ENCODE measurements around the gene WFDC8. TPM values are rescaled to one million over a fixed set of nuclear protein-coding genes. Genes with fewer than 3 reads are reported as not detected.

WFDC8 gene
- total RNA-seq, 1 donor from 2014 or later, result not detected

- Mint-ChIP-seq H3K36me3 (ENCODE audit: low read depth, unreplicated experiment) (no peaks in the 10 kb centered on the region), H3K27me3 (ENCODE audit: unreplicated experiment) (no peaks in the 10 kb centered on the region), H3K4me1 (ENCODE audit: unreplicated experiment) (no peaks in the 10 kb centered on the region), H3K4me3 (ENCODE audit: unreplicated experiment) (no peak overlapping the region), H3K27ac (ENCODE audit: unreplicated experiment) (no peak overlapping the region), H3K9me3 (ENCODE audit: unreplicated experiment) (no peaks in the 10 kb centered on the region)
- no peak for DNase-seq (ENCODE audit: low spot score)
- TF ChIP-seq CTCF (IDR thresholded peaks at IDR 0.05; ENCODE audit: unreplicated experiment), result no peak
Observed at GRCh38 chr20:45555198-45555597, 23.9 kb downstream of the WFDC8 start.

GRCh38 chr20:45552456-45552855 is 26.6 kb downstream of the WFDC8 start:
- Mint-ChIP-seq H3K36me3 (ENCODE audit: low read depth, unreplicated experiment) (no peaks in the 10 kb centered on the region), H3K27ac (ENCODE audit: unreplicated experiment) (no peak overlapping the region), H3K4me3 (ENCODE audit: unreplicated experiment) (no peak overlapping the region), H3K9me3 (ENCODE audit: unreplicated experiment) (no peaks in the 10 kb centered on the region), H3K4me1 (ENCODE audit: unreplicated experiment) (no peaks in the 10 kb centered on the region), H3K27me3 (ENCODE audit: unreplicated experiment) (peaks cover 2% of the 10 kb centered on the region)
- TF ChIP-seq CTCF (IDR thresholded peaks at IDR 0.05; ENCODE audit: unreplicated experiment), result no peak
- DNase-seq (ENCODE audit: low spot score), result no peak

GRCh38 chr20:45550765-45551164 is 28.3 kb downstream of the WFDC8 start:
- no peak for DNase-seq (ENCODE audit: low spot score)
- Mint-ChIP-seq H3K4me1 (ENCODE audit: unreplicated experiment) (no peaks in the 10 kb centered on the region), H3K9me3 (ENCODE audit: unreplicated experiment) (no peaks in the 10 kb centered on the region), H3K4me3 (ENCODE audit: unreplicated experiment) (no peak overlapping the region), H3K36me3 (ENCODE audit: low read depth, unreplicated experiment) (no peaks in the 10 kb centered on the region), H3K27ac (ENCODE audit: unreplicated experiment) (no peak overlapping the region), H3K27me3 (ENCODE audit: unreplicated experiment) (peaks cover 2% of the 10 kb centered on the region)
- TF ChIP-seq CTCF (IDR thresholded peaks at IDR 0.05; ENCODE audit: unreplicated experiment), result no peak

- no peak for DNase-seq (ENCODE audit: low spot score)
- Mint-ChIP-seq H3K27ac (ENCODE audit: unreplicated experiment) (no peak overlapping the region), H3K9me3 (ENCODE audit: unreplicated experiment) (no peaks in the 10 kb centered on the region), H3K4me3 (ENCODE audit: unreplicated experiment) (no peak overlapping the region), H3K36me3 (ENCODE audit: low read depth, unreplicated experiment) (no peaks in the 10 kb centered on the region), H3K4me1 (ENCODE audit: unreplicated experiment) (no peaks in the 10 kb centered on the region), H3K27me3 (ENCODE audit: unreplicated experiment) (peaks cover 4% of the 10 kb centered on the region)
- no peak for TF ChIP-seq CTCF (IDR thresholded peaks at IDR 0.05; ENCODE audit: unreplicated experiment)
Observed at GRCh38 chr20:45548410-45548809, 30.7 kb downstream of the WFDC8 start.

GRCh38 chr20:45547206-45547770 is 31.8 kb downstream of the WFDC8 start, which contains the start of gene EPPIN:
TSS of gene EPPIN (minus strand) at chr20:45547401. CDS start at chr20:45547357, 44 bp downstream.
- H3K27me3 Mint-ChIP-seq (ENCODE audit: unreplicated experiment), result peaks cover 4% of the 10 kb centered on the region
- H3K4me1 Mint-ChIP-seq (ENCODE audit: unreplicated experiment), result no peaks in the 10 kb centered on the region
- H3K4me3 Mint-ChIP-seq (ENCODE audit: unreplicated experiment), result no peak within 1 kb of the TSS
- H3K36me3 Mint-ChIP-seq (ENCODE audit: low read depth, unreplicated experiment), result no peaks in the 10 kb centered on the region
- H3K27ac Mint-ChIP-seq (ENCODE audit: unreplicated experiment), result no peak within 1 kb of the TSS
- H3K9me3 Mint-ChIP-seq (ENCODE audit: unreplicated experiment), result no peaks in the 10 kb centered on the region
- TF ChIP-seq CTCF (IDR thresholded peaks at IDR 0.05; ENCODE audit: unreplicated experiment), result no peak
- DNase-seq (ENCODE audit: low spot score), result no peak

All from endothelial cell (in vitro differentiated cells).